AG09309 (cell line): ENCODE results near the gene KAT2A.

Source experiments
- DNase-seq: peaks from one replicate; pipeline ENCODE4 v3.0.0-alpha.2; 2010; ENCODE audit warnings: low read depth
- H3K4me3 ChIP-seq: 2 replicates; pipeline ENCODE4 v1.5.1; 2011; ENCODE audit warnings: mild to moderate bottlenecking, low read depth, low read length, moderate library complexity; ENCODE audit not compliant: control insufficient read depth
- CTCF ChIP-seq: IDR thresholded peaks from 2 replicates; pipeline ENCODE4 v1.5.1; 2011; ENCODE audit warnings: mild to moderate bottlenecking, low read depth, low read length, inconsistent platforms; ENCODE audit not compliant: insufficient read depth, control insufficient read depth; ENCODE audit errors: missing control alignments

KAT2A gene

GRCh38 chr17:42068979-42069378 lies 52.2 kb downstream of the KAT2A start:
- no peak overlapping the region for H3K4me3 ChIP-seq
- no peak for TF ChIP-seq CTCF
- no peak for DNase-seq

- no peak for DNase-seq
- peak; percentile 90 for TF ChIP-seq CTCF
- H3K4me3 ChIP-seq: no peak overlapping the region
Observed at GRCh38 chr17:42067371-42068091, 53.6 kb downstream of the KAT2A start.

- TF ChIP-seq CTCF: no peak
- DNase-seq: no peak
Observed at GRCh38 chr17:42065201-42065600, 56.0 kb downstream of the KAT2A start.

More at GRCh38 chr17:42065201-42065600, 56.0 kb downstream of the KAT2A start:
- no peak overlapping the region for H3K4me3 ChIP-seq
